ENCODE measurements around the gene SCG2. TPM values are rescaled to one million over a fixed set of nuclear protein-coding genes. Genes with fewer than 3 reads are reported as not detected.

Gene SCG2
- total RNA-seq, 1 experiment from 2014 or later, result 19.8 TPM

DNA sequence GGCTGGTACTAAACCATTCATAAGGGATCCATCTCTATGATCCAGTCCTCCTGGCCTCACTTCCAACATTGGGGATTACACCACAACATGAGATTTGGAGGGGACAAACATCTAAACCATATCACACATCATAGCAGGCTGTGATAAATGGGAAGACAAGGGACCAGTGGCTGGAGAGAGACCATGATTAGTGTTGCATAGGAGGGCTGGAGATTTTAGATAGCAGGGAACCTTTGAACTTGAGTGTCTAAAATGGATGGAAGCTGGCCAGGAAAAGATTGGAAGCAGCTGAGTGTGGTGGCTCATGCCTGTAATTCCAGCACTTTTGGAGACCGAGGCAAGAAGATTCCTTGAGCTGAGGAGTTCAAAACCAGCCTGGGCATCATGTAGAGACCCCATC, 12.4 kb upstream of the SCG2 start:
- no peak overlapping the region for H3K4me2 ChIP-seq (ENCODE audit: low read length)
- no TSS peak for BruUV-seq (replicated peaks)

More for the DNA sequence above, 12.4 kb upstream of the SCG2 start:
- Histone ChIP-seq H3K9me3 (ENCODE audit: control insufficient read depth in 1 of 2, insufficient read depth in 1 of 2, low read depth in 1 of 2, low read length in 2 of 2) (no peaks in the 10 kb centered on the region), H2AFZ (ENCODE audit: low read depth, low read length, poor library complexity, severe bottlenecking) (no peak overlapping the region), H3K4me3 (replicated peaks in 1 of 2; ENCODE audit: low read depth in 1 of 2, low read length in 2 of 2) (no peak overlapping the region), H3K9me2 (ENCODE audit: insufficient read depth) (no peaks in the 10 kb centered on the region), H3K27me3 (ENCODE audit: insufficient read depth, low read length) (no peaks in the 10 kb centered on the region), H4K20me1 (ENCODE audit: insufficient read depth) (no peaks in the 10 kb centered on the region), H3K9ac (ENCODE audit: low read length) (no peak overlapping the region), H3K36me3 (ENCODE audit: control insufficient read depth in 1 of 2, insufficient read depth in 2 of 2, low read length in 2 of 2) (no peaks in the 10 kb centered on the region), H3K4me1 (ENCODE audit: control insufficient read depth in 1 of 2, insufficient read depth in 2 of 2, low read length in 2 of 2) (peaks cover 42 to 59% of the 10 kb centered on the region in 2 experiments), H3K27ac (ENCODE audit: low read depth, low read length) (no peak overlapping the region), H3K79me2 (ENCODE audit: insufficient read depth, low read length) (no peaks in the 10 kb centered on the region)
- RAD21 ChIA-PET (ENCODE audit: low non-redundant PET in 1 of 2, low total read pairs in 2 of 2, uncharacterized antibody in 2 of 2, unreplicated experiment in 2 of 2), result no interaction called here
- POLR2A ChIA-PET, result interaction anchor here (1.2 to 1.6 kb wide), 2 partner anchors 11 to 108 kb away, joined by 3 read pairs; no protein-coding TSS in a partner anchor
- DNase-seq (ENCODE audit: low read depth, low spot score) (no peak), ATAC-seq (no peak)
- intact Hi-C loops (cut with micrococcal nuclease), result loop anchor here (5.0 to 10.0 kb wide), 2 partner anchors 150 to 183 kb away; no protein-coding TSS in a partner anchor
- CTCF ChIA-PET, result no interaction called here
- TF ChIP-seq CEBPB (IDR thresholded peaks at IDR 0.05; ENCODE audit: low read depth), result no peak
- no peak for TF ChIP-seq EZH2phosphoT487 (IDR thresholded peaks at IDR 0.05; ENCODE audit: borderline replicate concordance)
- no peak for TF ChIP-seq ZNF274 (IDR thresholded peaks at IDR 0.05; ENCODE audit: low read depth, low read length)
- TF ChIP-seq, protein P1, sequence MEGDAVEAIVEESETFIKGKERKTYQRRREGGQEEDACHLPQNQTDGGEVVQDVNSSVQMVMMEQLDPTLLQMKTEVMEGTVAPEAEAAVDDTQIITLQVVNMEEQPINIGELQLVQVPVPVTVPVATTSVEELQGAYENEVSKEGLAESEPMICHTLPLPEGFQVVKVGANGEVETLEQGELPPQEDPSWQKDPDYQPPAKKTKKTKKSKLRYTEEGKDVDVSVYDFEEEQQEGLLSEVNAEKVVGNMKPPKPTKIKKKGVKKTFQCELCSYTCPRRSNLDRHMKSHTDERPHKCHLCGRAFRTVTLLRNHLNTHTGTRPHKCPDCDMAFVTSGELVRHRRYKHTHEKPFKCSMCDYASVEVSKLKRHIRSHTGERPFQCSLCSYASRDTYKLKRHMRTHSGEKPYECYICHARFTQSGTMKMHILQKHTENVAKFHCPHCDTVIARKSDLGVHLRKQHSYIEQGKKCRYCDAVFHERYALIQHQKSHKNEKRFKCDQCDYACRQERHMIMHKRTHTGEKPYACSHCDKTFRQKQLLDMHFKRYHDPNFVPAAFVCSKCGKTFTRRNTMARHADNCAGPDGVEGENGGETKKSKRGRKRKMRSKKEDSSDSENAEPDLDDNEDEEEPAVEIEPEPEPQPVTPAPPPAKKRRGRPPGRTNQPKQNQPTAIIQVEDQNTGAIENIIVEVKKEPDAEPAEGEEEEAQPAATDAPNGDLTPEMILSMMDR (IDR thresholded peaks at IDR 0.05 in 2 of 3, conservative IDR thresholded peaks at IDR 0.05 in 1 of 3; ENCODE audit: borderline replicate concordance in 1 of 3, insufficient read depth in 1 of 3, low read depth in 2 of 3, low read length in 2 of 3), result no peak
- TF ChIP-seq, protein P2, sequence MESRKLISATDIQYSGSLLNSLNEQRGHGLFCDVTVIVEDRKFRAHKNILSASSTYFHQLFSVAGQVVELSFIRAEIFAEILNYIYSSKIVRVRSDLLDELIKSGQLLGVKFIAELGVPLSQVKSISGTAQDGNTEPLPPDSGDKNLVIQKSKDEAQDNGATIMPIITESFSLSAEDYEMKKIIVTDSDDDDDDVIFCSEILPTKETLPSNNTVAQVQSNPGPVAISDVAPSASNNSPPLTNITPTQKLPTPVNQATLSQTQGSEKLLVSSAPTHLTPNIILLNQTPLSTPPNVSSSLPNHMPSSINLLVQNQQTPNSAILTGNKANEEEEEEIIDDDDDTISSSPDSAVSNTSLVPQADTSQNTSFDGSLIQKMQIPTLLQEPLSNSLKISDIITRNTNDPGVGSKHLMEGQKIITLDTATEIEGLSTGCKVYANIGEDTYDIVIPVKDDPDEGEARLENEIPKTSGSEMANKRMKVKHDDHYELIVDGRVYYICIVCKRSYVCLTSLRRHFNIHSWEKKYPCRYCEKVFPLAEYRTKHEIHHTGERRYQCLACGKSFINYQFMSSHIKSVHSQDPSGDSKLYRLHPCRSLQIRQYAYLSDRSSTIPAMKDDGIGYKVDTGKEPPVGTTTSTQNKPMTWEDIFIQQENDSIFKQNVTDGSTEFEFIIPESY (IDR thresholded peaks at IDR 0.05; ENCODE audit: extremely low read depth, insufficient replicate concordance, low read length), result no peak
- no peak for TF ChIP-seq CBX3 (IDR thresholded peaks at IDR 0.05; ENCODE audit: low read depth)
- TF ChIP-seq ZFX (IDR thresholded peaks at IDR 0.05), result no peak
- no peak for TF ChIP-seq ELF1 (IDR thresholded peaks at IDR 0.05; ENCODE audit: borderline replicate concordance, low read depth)
- no peak for TF ChIP-seq EGR1 (IDR thresholded peaks at IDR 0.05; ENCODE audit: low read depth)
- TF ChIP-seq SRF (IDR thresholded peaks at IDR 0.05; ENCODE audit: low read depth), result no peak
- no peak for TF ChIP-seq POLR2A (IDR thresholded peaks at IDR 0.05; ENCODE audit: borderline replicate concordance, extremely low read depth, insufficient read depth, insufficient read length)
- TF ChIP-seq, protein P3, sequence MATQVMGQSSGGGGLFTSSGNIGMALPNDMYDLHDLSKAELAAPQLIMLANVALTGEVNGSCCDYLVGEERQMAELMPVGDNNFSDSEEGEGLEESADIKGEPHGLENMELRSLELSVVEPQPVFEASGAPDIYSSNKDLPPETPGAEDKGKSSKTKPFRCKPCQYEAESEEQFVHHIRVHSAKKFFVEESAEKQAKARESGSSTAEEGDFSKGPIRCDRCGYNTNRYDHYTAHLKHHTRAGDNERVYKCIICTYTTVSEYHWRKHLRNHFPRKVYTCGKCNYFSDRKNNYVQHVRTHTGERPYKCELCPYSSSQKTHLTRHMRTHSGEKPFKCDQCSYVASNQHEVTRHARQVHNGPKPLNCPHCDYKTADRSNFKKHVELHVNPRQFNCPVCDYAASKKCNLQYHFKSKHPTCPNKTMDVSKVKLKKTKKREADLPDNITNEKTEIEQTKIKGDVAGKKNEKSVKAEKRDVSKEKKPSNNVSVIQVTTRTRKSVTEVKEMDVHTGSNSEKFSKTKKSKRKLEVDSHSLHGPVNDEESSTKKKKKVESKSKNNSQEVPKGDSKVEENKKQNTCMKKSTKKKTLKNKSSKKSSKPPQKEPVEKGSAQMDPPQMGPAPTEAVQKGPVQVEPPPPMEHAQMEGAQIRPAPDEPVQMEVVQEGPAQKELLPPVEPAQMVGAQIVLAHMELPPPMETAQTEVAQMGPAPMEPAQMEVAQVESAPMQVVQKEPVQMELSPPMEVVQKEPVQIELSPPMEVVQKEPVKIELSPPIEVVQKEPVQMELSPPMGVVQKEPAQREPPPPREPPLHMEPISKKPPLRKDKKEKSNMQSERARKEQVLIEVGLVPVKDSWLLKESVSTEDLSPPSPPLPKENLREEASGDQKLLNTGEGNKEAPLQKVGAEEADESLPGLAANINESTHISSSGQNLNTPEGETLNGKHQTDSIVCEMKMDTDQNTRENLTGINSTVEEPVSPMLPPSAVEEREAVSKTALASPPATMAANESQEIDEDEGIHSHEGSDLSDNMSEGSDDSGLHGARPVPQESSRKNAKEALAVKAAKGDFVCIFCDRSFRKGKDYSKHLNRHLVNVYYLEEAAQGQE (IDR thresholded peaks at IDR 0.05; ENCODE audit: low read depth), result no peak
- no peak for TF ChIP-seq EZH2 (IDR thresholded peaks at IDR 0.05)
- no peak for TF ChIP-seq TCF7L2 (IDR thresholded peaks at IDR 0.05; ENCODE audit: borderline replicate concordance, extremely low read depth, insufficient read depth, insufficient read length)
